Spleen (tissue), 11 donors: ENCODE results near the gene ACSF2. TPM values are rescaled to one million over a fixed set of nuclear protein-coding genes. Genes with fewer than 3 reads are reported as not detected.
"Not testable (repeated sequence)": the region's sequence is repeated elsewhere in the genome, so short reads cannot be mapped to it uniquely, and the experiment has no call there.

Source experiments
- DNase-seq: peaks from one replicate; pipeline ENCODE4 v3.0.0-alpha.2; 2020
- H3K27ac ChIP-seq, 8 donors: fragments of 200-600 bp; sonication (generic) in 7 of 8; 1 replicate in 4 of 8; 2 replicates in 4 of 8; pipeline versions ENCODE4 v1.5.0 to v1.8.0; 2016 to 2021; ENCODE audit warnings: inconsistent platforms in 4 of 8, mild to moderate bottlenecking in 4 of 8, moderate library complexity in 1 of 8
- H3K27me3 ChIP-seq, 7 donors: fragments of 200-600 bp; sonication (generic) in 6 of 7; replicated peaks in 1 of 7; 1 replicate in 4 of 7; 2 replicates in 3 of 7; pipeline versions ENCODE4 v1.5.0 to v1.8.0; 2016 to 2021; ENCODE audit warnings: inconsistent platforms in 3 of 7, mild to moderate bottlenecking in 1 of 7
- H3K36me3 ChIP-seq, 6 donors: fragments of 200-600 bp; sonication (generic) in 5 of 6; 1 replicate in 4 of 6; 2 replicates in 2 of 6; pipeline versions ENCODE4 v1.5.0 to v1.8.0; 2016 to 2021; ENCODE audit warnings: inconsistent platforms in 2 of 6
- H3K4me1 ChIP-seq, 6 donors: fragments of 200-600 bp; sonication (generic) in 5 of 6; 1 replicate in 3 of 6; 2 replicates in 3 of 6; pipeline versions ENCODE4 v1.5.0 to v1.8.0; 2016 to 2021; ENCODE audit warnings: inconsistent platforms in 3 of 6
- H3K4me3 ChIP-seq, 8 donors: fragments of 200-600 bp; sonication (generic) in 7 of 8; 1 replicate in 4 of 8; 2 replicates in 4 of 8; pipeline versions ENCODE4 v1.5.0 to v1.8.0; 2016 to 2021; ENCODE audit warnings: inconsistent platforms in 4 of 8, mild to moderate bottlenecking in 4 of 8, moderate library complexity in 2 of 8
- H3K9me3 ChIP-seq, 8 donors: fragments of 200-600 bp; sonication (generic) in 7 of 8; 1 replicate in 4 of 8; 2 replicates in 4 of 8; pipeline versions ENCODE4 v1.5.0 to v1.8.0; 2016 to 2021; ENCODE audit warnings: inconsistent platforms in 4 of 8
- CTCF ChIP-seq, 11 experiments: fragments of 200-600 bp in 7 of 11; fragments of 450-650 bp in 4 of 11; sonication (generic) in 4 of 11; IDR thresholded peaks in 8 of 11; conservative IDR thresholded peaks in 3 of 11; 1 replicate in 7 of 11; 2 replicates in 4 of 11; pipeline versions ENCODE4 v1.4.0 to v1.8.0; 2016 to 2021; ENCODE audit warnings: antibody characterized with exemption in 11 of 11, inconsistent platforms in 4 of 11, mild to moderate bottlenecking in 1 of 11
- POLR2A ChIP-seq, 3 donors: fragments of 450-650 bp; IDR thresholded peaks; one replicate each; pipeline ENCODE4 v1.5.1; 2017; ENCODE audit warnings: antibody characterized with exemption in 3 of 3, mild to moderate bottlenecking in 1 of 3
- POLR2AphosphoS5 ChIP-seq, 3 donors: sonication (generic); formaldehyde crosslinking; IDR thresholded peaks; one replicate each; pipeline ENCODE4 v1.5.1; 2017; ENCODE audit warnings: antibody characterized with exemption in 3 of 3
- WGBS, 5 donors: extraction: QIAGEN DNeasy Blood & Tissue Kit in 3 of 5; methylation state at CpG; one replicate each; pipeline versions ENCODE4 v1.1.5 to v1.1.7; 2013 to 2018; 5-methylcytosine and 5-hydroxymethylcytosine counted together
- intact Hi-C: fragments of 100-400 bp; cut with DNase I; formaldehyde crosslinking; loops from one replicate; pipeline ENCODE4 v1.15.0; 2023; ENCODE audit warnings: low total_unique reads
- polyA plus RNA-seq, 3 donors: library from polyadenylated mRNA; stranded (reverse); fragments of 200-250 nt; gene quantifications; one replicate each; pipeline ENCODE4 v1.2.1, GENCODE V29; 2013
- total RNA-seq, 7 donors: library from RNA; depleted of rRNA in 3 of 7; stranded (reverse); fragments of >200 nt in 3 of 7; fragmentation: NEBNext Ultra II Directional in 4 of 7; extraction: Animal tissue kit (Norgen Biotek cat#: 25700) in 4 of 7; gene quantifications; one replicate each; pipeline versions ENCODE4 v1.1.0 to v1.2.1, GENCODE V29; 2016 to 2021
- donor health status: healthy with polysubstance abuse.
- donor health status: DM: no; HTN: no; CAD: no; lungs with moderate emphysema.
- donor health status: DM: no; HTN: no; CAD: no.
- donor health status: Bipolar disorder and iron deficiency.
- donor health status: healthy.
- donor health status: DM: no; HTN: no; CAD: no.
- donor health status: DM: yes; HTN: yes; CAD: no.

ACSF2 gene
- total and polyA plus RNA-seq, 10 donors: 21.7 to 50.0 (median 39.1) TPM

- Histone ChIP-seq H3K9me3 (no peaks in the 10 kb centered on the region), H3K36me3 (no peaks in the 10 kb centered on the region), H3K27ac (no peak overlapping the region), H3K4me3 (no peak overlapping the region), H3K27me3 (peaks cover 0 to 5% (median 0%) of the 10 kb centered on the region in 7 donors), H3K4me1 (no peaks in the 10 kb centered on the region)
- intact Hi-C loops: no loop called here
- no peak for TF ChIP-seq POLR2A (IDR thresholded peaks at IDR 0.05)
- TF ChIP-seq CTCF (IDR thresholded peaks at IDR 0.05 in 8 of 11, conservative IDR thresholded peaks at IDR 0.05 in 3 of 11): no peak
- TF ChIP-seq POLR2AphosphoS5 (IDR thresholded peaks at IDR 0.05): no peak
- DNase-seq: no peak
- 70 to 80% (median 77%) methylated on average over 5 of the region's 5 CpGs for WGBS, 5 donors
These were observed 19.4 kb upstream of the ACSF2 start for GRCh38 chr17:50406578-50406977.

GRCh38 chr17:50407921-50408320 lies 18.1 kb upstream of the ACSF2 start:
- TF ChIP-seq CTCF (IDR thresholded peaks at IDR 0.05 in 8 of 11, conservative IDR thresholded peaks at IDR 0.05 in 3 of 11) (no peak), POLR2A (IDR thresholded peaks at IDR 0.05) (no peak), POLR2AphosphoS5 (IDR thresholded peaks at IDR 0.05) (no peak)
- Histone ChIP-seq H3K9me3 (no peaks in the 10 kb centered on the region), H3K27me3 (peaks cover 0 to 5% (median 0%) of the 10 kb centered on the region in 7 donors), H3K4me1 (no peaks in the 10 kb centered on the region), H3K27ac (no peak overlapping the region), H3K4me3 (no peak overlapping the region), H3K36me3 (no peaks in the 10 kb centered on the region)
- 66 to 84% (median 70%) methylated on average over 4 of the region's 4 CpGs for WGBS, 5 donors
- no peak for DNase-seq
- intact Hi-C loops: no loop called here

GRCh38 chr17:50412188-50412732 lies 13.8 kb upstream of the ACSF2 start:
- H3K4me3 ChIP-seq: no peak overlapping the region
- TF ChIP-seq POLR2A (IDR thresholded peaks at IDR 0.05): no peak
- no peak for TF ChIP-seq POLR2AphosphoS5 (IDR thresholded peaks at IDR 0.05)
- no peak for TF ChIP-seq CTCF (IDR thresholded peaks at IDR 0.05 in 8 of 11, conservative IDR thresholded peaks at IDR 0.05 in 3 of 11)
- no peak for DNase-seq
- no peaks in the 10 kb centered on the region for H3K27me3 ChIP-seq
- H3K36me3 ChIP-seq: no peaks in the 10 kb centered on the region
- no peak overlapping the region for H3K27ac ChIP-seq
- H3K4me1 ChIP-seq: no peaks in the 10 kb centered on the region
- WGBS, 5 donors: 78 to 86% (median 82%) methylated on average over 4 of the region's 4 CpGs
- intact Hi-C loops: no loop called here
- H3K9me3 ChIP-seq: no peaks in the 10 kb centered on the region

- DNase-seq: no peak
- WGBS, 5 donors: 80 to 84% (median 84%) methylated on average over 3 of the region's 3 CpGs
- intact Hi-C loops: no loop called here
- H3K4me1 ChIP-seq: no peaks in the 10 kb centered on the region
- H3K27ac ChIP-seq: no peak overlapping the region
- no peak for TF ChIP-seq POLR2A (IDR thresholded peaks at IDR 0.05)
- no peak for TF ChIP-seq POLR2AphosphoS5 (IDR thresholded peaks at IDR 0.05)
- TF ChIP-seq CTCF (IDR thresholded peaks at IDR 0.05 in 8 of 11, conservative IDR thresholded peaks at IDR 0.05 in 3 of 11): no peak
- no peaks in the 10 kb centered on the region for H3K36me3 ChIP-seq
- H3K27me3 ChIP-seq: no peaks in the 10 kb centered on the region
- no peak overlapping the region for H3K4me3 ChIP-seq
- peaks cover 0 to 8% (median 0%) of the 10 kb centered on the region in 8 donors for H3K9me3 ChIP-seq
These were observed 11.2 kb upstream of the ACSF2 start for GRCh38 chr17:50414808-50415207.

- H3K4me1 ChIP-seq: peaks cover 7 to 39% (median 24%) of the 10 kb centered on the region in 6 donors
- H3K27me3 ChIP-seq, H3K27ac ChIP-seq, H3K9me3 ChIP-seq, H3K4me3 ChIP-seq, DNase-seq, H3K36me3 ChIP-seq, intact Hi-C loops: not testable (repeated sequence)
- 96 to 98% (median 97%) methylated on average over 9 to 10 of the region's 10 CpGs for WGBS, 5 donors
These were observed 6.4 kb upstream of the ACSF2 start for GRCh38 chr17:50419577-50419976.
